CD4-positive, alpha-beta T cell treated with Interleukin-1 beta for 1 hour (primary cell): ENCODE measurements around the gene CCDC167.

Source experiments
- DNase-seq, 2 donors: peaks; one replicate each; pipeline ENCODE4 v3.0.0-alpha.2; 2020 to 2022

The CCDC167 gene

GRCh38 chr6:37528541-37528940, 28.8 kb upstream of the CCDC167 start:
- DNase-seq = no peak

DNA sequence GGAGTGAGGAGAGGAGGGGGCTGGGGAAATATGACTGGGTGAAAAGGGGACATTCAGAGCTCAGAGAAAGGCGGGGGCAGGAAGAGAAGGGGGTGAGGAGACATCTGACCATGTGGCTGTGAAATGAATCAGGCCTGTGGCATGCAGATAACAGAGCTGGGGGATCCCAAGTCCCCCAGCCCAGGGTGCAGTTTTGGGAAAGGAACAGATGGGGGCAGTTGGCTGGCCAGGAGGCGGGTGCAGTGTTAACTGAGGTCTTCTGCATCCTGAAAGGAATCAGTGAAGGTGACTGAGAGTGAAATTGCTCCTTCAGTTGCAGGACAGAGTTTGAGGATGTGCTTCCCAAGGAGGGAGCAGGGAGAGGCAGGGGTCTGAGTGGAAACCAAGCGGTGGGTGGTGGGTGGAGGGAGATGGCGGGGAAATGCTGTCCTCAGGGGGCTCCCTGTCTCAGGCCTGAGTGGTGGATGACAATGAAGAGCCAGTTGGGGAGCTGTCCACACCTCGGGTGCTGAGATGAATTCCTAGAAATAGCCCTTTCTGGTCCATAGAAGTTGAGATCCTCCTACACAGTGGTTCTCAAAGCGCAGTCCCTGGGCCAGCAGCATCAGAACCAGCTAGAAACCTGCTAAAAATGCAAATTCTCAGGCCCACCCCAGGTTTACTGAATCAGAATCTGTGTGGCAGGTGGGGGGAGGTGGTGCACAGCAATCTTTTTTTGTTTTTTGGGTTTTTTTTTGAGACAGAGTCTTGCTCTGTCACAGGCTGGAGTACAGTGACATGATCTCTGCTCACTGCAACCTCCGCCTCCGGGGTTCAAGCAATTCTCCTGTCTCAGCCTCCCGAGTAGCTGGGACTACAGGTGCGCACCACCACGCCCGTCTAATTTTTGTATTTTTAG, 26.0 kb upstream of the CCDC167 start:
- no peak for DNase-seq

DNA sequence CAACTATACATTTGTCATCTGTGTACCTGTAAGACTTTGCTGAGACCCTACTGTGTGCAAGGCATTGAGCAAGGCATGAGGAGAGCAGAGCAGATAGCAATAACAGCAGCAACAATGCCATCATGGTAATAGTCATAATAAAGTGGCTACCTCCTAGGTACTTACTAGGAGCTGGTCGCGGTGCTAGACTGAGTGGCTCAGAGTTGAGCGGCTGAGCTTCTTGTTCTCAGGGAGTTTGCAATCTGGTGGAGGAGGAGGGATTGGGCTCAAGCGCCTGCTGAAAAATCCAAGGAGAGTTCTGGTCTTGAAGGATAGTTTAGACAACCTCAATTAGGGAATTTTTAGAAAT, 25.3 kb upstream of the CCDC167 start:
- no peak for DNase-seq

DNA sequence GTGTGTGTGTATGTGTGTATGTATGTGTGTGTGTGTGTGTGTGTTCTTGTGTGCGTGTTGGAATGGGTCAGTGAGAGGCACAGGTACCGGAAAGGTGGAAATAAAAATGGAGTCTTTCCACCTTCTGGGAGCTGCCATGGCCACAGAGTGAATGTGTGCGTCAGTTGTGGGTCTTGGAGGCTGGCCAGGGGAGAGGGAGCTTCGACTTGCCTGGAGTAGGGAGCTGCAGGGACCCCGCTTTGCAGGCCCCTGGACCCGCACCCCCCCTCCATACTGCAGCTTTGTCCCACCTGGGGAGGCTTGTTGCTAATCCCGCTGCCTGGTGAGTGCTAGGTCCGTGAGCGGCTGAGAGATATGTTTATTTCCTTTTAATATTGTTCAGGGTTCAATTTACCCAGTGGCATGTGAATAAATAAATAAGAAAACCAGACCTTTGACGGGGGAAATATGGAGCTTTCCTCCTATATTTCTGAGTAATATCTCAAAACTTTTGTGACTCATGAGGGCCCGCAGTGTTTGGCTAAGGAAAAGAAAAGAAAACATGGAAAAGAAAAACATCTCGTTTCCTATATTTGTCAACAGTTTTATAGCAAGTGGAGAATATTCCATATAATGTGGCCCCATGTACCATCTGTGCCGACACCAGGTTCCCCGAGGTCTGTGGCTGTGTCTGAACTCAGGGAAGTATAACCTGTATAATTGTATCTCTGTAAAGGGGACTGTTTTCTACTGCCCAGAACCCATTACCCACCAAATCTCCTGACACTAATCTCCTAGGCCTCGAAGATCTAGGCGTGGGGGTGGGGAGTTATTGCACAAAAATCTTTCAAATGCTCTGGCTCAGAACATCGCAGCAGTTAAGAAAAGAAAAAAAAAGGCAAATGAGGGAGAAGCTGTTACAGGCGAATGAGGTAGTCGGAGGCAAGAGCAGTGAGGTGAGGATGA, 24.6 kb upstream of the CCDC167 start:
- DNase-seq = no peak

DNA sequence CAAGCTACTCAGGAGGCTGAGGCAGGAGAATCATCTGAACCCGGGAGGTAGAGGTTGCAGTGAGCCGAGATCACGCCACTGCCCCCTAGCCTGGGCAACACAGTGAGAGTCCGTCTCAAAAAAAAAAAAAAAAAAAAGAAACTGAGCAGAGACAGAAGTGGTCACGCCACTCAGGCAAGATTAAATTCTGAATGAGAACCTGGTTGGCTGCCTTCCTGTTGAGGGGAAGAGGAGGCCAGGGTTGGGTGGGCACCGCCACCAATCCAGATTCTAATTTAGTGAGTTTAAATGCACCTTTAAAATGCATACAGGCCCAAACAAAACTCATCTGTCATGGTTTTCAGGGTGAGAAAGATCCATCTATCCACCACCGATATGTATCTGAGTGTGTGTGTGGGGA, 23.7 kb upstream of the CCDC167 start:
- DNase-seq = no peak

DNA sequence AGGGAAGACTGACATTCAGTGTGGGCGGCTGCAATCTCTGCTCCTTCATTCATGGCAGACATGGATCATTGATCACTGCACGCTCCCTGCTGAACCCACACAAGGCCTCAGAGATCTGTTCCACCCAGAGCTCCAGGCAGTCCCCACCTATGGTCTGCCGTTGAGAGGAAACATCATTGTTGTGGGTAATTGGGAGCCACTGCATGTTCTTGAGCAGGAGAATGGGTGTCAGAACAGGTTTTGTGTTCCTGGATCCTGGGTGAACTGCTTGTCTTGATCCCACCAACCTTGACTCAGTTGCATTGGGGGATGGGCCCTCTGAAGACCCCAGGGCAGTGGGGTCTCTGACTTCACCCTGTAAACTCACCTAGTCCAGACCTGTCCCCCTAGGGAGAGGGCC, 23.1 kb upstream of the CCDC167 start:
- DNase-seq = no peak

DNA sequence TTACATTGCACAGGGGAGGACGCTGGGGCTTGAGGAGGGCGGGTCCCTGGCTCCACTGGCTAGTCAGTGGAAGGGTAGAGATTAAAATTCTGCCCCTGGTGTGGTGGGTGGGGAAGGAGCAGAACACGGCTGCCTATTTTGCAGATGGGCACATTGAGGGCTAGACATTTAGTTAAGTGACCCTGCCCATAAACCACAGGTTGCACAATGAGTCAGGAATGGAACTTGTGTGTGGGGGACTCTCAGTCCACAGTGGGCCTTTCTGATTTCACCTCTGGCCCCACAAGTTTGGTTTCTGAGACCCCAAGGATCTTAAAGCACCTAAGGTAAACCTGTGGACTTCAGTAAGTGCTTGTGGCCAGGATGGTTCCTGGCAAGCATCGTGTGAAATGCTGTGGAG, 22.0 kb upstream of the CCDC167 start:
- no peak for DNase-seq

DNA sequence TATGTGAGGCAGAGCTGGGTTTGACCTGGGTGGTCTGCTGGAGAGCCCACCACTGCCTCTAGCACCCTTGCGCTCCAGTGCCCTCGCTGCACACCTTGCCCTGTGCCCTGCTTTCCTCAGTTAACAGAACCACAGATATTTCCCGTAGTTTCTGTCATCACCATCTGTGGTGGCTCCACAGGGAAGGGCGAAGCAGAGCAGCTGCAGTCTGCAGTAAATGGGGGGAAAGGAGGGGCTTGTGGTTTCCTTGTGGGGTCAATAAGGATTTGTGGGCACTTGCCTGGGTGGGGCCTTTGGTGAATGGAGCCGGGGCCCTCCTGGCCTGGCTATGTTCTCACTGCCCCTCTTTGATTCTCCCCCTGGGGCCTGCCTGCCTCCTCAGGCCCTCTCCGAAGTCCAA, 21.2 kb upstream of the CCDC167 start:
- no peak for DNase-seq

DNA sequence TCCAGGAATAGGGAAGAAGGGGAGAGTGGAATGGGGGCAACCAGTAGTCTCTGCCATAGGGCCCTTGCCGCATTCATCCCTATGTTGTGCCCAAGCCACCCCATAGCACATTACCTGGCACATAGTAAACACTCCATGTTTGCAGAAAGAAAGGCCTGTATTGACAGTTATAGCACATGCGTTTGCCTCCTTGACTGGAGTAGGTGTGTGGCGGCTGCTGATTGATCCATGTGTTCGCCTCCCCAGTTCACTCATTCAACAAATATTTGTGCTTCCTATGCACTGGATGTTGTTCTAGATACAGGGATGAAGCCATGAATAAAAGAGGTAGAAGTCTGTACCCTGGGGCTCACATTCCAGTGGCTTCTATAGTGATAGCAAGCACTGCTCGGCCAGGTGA, 19.8 kb upstream of the CCDC167 start:
- no peak for DNase-seq

DNA sequence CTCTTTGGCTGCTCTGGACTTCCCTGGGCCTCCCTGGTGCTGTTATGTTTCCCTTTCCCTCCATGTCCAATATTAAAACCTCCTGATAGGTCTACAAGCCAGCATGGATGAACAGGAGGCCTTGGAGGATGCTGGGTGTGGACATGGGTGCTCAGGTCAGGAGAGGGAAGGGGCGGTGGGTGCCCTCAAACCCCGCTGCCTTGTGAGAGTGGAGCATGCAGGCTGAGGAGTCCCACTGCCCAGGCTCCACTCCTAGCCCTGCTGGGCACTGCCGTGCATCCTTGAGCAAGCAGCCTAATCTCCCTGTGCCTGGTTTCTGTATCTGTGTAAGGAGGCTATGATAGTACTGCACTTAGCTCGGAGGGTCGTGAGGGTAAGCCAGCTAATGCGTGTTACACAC, 18.4 kb upstream of the CCDC167 start:
- no peak for DNase-seq

GRCh38 chr6:37517411-37517812, 17.7 kb upstream of the CCDC167 start:
- DNase-seq = peak; percentile 83 to 86

DNA sequence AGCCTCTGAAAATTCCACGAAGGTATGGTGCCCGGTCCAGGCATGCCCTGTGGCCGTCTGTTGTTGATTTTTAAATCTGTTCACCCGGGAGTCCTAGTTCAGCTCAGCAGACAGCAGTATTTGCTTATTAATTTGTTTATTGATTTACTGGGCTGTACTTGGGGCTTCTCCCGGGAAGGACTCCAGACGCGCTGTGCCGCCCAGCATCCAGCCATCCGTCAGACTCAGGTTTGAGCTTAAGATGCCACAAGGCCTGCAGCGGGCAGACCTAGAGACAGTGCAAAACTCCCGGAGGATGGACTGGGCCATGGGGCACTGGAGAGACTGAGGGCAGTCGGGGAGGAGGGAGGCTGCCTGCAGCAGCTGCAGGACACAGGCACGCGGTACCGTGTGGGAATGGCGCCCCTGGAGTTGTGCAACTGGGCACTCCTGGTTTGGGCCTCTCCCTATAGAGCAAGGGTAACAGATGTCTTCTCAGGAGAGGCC, 17.3 kb upstream of the CCDC167 start:
- no peak for DNase-seq

DNA sequence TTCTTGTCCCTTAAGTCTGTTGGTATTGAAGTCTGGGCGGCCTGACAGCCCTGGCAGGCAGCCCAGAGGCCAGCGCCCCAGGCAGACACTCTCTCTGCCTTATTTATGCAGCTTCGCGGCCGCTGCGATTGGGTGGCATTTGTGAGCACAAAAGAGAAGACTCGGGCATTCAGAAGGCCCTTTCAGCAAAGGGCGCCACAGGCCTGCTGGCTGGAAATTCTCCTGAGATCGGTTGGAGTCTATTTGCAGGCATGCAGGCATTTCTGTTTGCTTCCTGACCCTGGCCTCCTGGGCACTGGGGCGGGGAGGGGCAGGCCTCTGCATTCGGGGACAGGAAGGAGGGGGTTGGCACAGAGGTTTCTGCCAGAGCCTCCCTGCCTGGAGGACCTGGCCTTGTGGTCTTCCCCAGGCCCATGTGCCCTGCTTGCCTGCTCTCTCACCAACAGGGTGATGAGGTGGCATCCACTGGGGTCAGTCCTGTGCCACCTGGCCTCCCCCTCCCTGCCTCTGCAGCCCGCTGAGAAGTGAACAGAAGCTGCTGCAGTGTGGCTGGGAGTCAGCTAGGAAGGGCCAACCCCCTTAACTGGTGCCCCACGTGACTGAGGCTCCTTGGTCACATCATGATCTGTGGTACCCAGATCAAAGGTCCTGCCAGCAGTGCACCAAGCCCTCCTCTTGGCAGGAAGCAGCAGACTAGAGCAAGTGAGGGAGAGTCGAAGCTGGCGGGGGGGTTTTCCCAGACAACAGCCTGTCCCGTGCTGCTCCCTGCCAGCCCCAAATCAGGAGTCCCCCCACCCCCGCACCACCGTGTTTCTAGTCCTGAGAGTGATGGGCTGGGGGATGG, 16.6 kb upstream of the CCDC167 start:
- DNase-seq = peak; percentile 93 to 94

DNA sequence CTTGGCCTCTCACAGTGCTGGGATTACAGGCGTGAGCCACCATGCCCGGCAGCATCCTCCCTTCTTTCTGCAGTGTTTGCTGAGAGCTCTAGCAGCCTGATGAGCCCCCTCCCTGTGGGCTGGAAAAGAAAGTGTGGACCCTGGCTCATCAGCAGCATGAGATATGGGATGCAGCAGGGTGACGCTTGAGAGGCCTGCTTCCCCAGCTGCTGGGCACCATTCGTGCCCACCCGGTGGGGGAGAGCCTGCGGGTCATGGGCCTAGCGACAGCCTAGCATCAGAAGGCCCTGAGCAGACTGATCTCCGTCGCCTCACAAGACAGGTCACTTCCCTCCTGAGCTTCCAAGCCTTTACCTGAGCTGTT, 16.0 kb upstream of the CCDC167 start:
- no peak for DNase-seq

- no peak for DNase-seq
These were observed 15.1 kb upstream of the CCDC167 start for GRCh38 chr6:37514837-37515236.

DNA sequence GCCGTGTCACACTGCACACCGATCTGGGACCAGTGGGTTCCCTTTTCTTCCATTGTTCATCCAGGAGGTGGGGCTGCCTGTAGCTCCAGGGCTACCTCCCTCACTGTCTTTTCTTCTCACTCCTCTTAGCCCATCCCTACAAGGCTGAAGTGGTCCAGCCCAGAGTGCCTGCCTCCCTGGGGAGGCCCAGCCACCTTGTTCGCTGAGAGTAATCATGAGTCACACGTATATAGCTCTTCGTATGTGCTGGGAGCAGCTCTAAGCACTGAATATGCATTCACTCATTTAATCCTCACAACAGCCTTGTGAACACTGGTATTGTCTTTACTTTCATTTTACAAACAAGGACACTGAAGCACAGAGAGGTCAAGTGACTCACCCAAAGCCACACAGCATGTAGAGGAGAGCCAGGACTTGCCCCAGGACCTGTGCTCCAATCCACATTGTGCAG, 14.7 kb upstream of the CCDC167 start:
- DNase-seq = peak in 1 of 2 donors; percentile 39

DNA sequence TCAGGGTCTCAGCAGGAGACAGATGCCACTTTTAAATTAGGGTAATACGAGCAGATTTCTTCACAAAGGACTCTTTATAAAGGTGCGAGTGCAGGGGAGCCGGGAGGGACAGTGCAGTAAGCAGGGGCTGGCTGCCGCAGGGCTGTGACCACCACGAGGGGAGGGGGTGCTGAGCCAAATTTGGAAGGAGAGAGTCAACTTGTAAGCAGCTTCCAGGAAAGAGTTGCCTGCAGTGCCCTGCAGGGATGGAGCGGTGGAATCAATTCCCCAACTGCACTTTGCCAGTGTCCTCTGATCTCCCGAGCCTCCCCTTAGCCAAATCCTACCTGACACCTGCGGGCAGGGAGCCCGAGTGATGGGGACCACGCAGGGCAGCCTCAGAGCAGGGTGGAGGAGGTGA, 13.9 kb upstream of the CCDC167 start:
- DNase-seq = no peak

GRCh38 chr6:37513155-37513554, 13.5 kb upstream of the CCDC167 start:
- no peak for DNase-seq

- no peak for DNase-seq
These were observed 12.8 kb upstream of the CCDC167 start for GRCh38 chr6:37512400-37513011.

DNA sequence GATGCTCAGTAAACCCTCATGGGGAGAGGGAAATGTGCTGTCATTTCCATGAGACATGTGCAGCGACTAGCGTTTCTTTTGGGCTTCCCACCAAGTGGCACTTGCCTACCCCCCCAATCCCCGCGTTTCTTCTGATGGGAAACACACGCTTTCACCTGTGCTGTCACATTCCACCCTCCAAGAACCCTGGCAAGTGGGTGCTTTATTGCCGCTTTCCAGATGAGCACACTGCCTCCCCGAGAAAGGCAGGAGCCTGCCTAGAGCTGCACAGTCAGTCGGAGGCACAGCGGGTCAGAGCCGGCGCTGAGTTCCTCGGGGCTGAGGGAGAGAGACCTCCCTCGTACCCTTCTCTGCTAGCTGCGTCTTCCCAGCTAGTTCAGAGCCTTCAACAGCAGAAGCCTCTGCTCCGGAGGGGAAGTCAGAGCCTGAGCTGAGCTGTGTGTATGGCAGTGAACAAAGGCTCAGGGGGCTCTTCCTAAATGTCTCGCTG, 12.3 kb upstream of the CCDC167 start:
- no peak for DNase-seq

GRCh38 chr6:37511201-37511600, 11.5 kb upstream of the CCDC167 start:
- no peak for DNase-seq
